HG02642 (cell line): ENCODE measurements around the gene ADGRA3.

ENCODE experiments used
- ATAC-seq: cut with Tn5 transposase; IDR thresholded peaks from one replicate; pipeline ENCODE4 v1.9.1; 2021; ENCODE audit warnings: mild to moderate bottlenecking; ENCODE audit not compliant: unreplicated experiment, poor library complexity

Gene ADGRA3

GRCh38 chr4:22456291-22456690 is 59.6 kb downstream of the ADGRA3 start:
- ATAC-seq = no peak

GRCh38 chr4:22454955-22455354 is 60.9 kb downstream of the ADGRA3 start:
- no peak for ATAC-seq

GRCh38 chr4:22454216-22454838 is 61.5 kb downstream of the ADGRA3 start:
- ATAC-seq = no peak

DNA sequence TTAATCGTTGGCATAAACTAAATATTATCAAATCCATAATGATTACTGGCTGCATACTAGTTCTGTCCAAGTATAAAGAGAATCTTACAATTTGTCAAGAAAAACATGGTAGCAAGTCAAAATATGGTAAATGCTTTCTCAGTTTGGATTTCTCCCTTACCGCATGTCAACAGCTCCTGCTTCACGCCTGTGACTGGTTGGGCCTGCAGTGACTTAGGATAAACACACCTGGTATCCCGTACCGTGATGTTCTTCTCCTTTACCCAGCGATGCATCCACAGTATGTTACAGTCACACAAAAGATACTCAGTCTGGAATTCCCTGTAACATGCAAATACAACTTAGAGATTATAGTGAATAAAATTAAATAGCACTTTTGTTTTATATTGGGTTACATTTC is 71.1 kb downstream of the ADGRA3 start:
- ATAC-seq = no peak

DNA sequence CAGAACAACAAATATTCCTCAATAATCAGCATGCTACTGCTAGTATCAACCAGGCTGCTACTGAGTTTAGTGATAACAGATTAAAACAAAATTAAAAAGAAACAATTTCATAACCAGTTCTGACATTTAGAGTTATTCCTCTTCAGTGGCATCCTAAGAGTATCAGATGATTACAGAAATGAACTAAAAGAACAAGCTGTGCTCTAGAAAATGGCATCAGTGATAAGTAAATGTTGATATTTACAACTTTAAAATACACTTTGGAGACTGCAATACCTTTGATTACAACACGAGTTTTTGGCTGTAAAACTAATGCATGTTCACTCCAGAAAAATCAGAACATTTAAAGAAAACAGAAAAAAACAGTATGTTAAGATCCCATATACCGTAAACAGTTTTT is 72.9 kb downstream of the ADGRA3 start:
- no peak for ATAC-seq

DNA sequence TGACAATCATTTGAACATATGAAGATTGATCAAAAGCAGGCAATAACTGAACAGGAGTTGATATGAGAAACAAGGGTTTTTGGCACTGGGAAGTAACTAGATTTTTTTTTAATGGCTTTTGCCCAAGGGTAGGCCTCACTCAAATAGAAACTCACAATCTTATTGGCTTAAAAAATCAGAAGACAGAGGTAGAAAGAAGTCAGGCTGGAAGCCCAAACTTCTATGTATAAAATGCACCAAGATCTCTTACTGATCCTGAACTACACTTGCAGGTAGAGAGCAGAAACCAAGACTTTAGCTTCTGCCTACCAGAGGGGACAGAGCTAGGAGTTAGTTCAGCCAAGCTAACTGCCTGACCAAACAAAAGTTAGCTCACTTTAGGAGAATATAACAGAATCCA is 74.9 kb downstream of the ADGRA3 start:
- no peak for ATAC-seq

DNA sequence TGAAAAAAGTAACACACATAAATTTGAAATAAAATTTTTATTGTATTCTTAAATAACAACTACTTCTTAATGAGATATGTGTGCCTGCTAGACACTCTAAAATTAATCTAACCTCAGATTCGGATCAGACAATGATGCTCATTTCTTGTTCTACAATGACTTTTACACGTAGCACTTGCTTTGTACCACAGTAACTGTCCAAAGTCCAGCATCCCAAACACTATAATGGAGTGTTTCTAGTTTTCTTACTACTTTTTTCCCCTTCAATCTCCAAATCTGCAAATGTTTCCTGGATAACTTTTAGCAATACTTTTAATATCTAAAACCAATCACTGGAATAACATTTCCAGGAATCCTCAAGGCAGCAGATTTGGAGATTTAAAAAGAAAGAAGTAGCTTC is 75.9 kb downstream of the ADGRA3 start:
- ATAC-seq = no peak

DNA sequence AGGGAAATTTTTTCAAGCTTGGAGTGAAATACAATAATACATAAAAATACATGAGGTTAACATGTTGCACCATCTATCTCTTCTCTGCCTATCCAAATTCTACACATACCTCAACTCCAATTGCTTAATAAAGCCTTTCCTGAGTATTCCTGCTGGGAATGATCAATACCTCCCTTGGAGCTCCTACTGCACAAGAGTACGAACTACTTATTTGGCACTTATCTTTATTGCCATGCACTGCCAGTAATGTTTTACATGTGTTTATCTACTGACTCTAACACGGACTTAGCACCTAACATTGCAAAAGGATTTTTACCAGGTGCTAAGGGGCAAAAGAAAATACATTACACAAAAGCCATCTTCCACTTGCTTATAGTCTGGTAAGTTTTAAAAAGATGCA is 80.2 kb downstream of the ADGRA3 start:
- ATAC-seq = no peak

- ATAC-seq = no peak
Observed at GRCh38 chr4:22434895-22435294, 81.0 kb downstream of the ADGRA3 start.

DNA sequence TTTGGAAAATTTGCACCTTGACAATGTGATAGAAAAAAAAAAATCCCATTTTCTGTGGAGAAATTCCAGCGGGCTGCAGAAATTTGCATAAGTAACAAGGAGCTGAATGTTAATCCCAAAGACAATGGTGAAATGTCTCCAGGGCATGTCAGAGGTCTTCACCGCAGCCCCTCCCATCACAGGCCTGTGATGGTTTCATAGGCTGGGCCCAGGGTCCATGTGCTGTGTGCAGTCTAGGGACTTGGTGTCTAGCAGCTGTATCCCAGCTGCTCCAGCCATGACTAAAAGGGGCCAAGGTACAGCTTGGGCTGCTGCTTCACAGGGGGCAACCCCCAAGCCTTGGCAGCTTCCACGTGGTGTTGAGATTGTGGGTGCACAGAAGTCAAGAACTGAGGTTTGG is 85.2 kb downstream of the ADGRA3 start:
- ATAC-seq = no peak

GRCh38 chr4:22428441-22428840 is 87.4 kb downstream of the ADGRA3 start:
- no peak for ATAC-seq

DNA sequence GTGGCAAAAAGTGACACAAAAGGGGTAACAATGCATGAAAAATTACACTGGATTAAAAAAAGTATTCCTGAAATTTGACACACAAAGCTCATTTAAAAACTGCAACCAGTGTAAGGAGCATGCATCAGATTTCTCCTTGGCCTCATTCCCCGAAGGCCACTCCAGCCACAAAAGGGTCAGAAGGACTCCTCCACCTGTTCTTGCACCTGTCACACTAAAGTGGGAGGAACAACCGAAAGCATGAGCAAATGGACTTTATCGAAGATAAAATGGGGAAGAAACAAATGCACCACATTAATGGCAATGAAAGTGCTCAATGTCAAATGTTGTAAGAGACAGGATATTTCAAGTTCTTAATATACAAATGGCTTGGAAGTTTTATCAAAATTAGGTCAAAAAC is 88.2 kb downstream of the ADGRA3 start:
- ATAC-seq = no peak

GRCh38 chr4:22420291-22420690 is 95.6 kb downstream of the ADGRA3 start:
- ATAC-seq = no peak

GRCh38 chr4:22417408-22417807 is 98.5 kb downstream of the ADGRA3 start:
- no peak for ATAC-seq

- no peak for ATAC-seq
Observed at GRCh38 chr4:22416403-22416802, 99.5 kb downstream of the ADGRA3 start.

DNA sequence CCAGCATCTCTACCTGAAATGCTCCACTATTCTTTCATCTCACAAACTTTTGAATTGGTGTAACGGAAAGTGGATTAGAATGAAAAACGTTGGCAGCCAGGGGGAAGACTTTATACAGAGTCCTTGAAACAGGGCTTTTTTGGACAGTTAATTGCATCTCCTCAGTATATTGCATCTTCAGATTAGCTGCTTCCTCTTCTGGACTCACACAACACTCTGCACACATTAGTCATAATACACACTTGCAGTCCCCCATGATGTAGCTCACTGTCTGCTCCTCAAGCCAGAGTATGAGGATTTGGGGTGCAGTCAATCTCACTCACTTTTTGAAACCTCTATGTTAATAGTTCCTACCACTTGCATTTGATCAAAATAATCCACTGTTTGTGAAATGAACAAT is 101.0 kb downstream of the ADGRA3 start:
- no peak for ATAC-seq

DNA sequence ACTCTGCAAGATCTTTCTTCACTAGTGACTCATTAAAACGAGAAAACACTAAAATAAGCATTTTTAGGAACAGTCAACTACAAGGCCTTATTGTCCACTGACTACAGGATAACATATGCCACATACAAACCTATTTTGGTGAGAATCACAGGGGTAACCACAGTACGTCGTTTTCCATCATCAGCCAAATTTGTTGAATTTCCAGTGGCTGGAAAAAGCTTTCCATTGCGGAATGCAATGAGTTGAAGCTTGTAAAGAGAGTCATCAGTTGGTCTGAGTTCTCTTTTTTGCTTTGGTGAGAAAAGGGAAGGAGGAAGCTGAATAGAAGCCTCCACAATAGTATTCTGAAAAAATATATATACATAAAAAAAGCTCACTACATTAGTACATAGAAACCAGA is 102.4 kb downstream of the ADGRA3 start:
- ATAC-seq = no peak

GRCh38 chr4:22412013-22412412 is 103.9 kb downstream of the ADGRA3 start:
- ATAC-seq = no peak

- ATAC-seq = no peak
Observed at GRCh38 chr4:22410645-22411247, 105.1 kb downstream of the ADGRA3 start.

- no peak for ATAC-seq
Observed at GRCh38 chr4:22408474-22408873, 107.4 kb downstream of the ADGRA3 start.

- ATAC-seq = no peak
Observed at GRCh38 chr4:22407361-22407760, 108.5 kb downstream of the ADGRA3 start.

DNA sequence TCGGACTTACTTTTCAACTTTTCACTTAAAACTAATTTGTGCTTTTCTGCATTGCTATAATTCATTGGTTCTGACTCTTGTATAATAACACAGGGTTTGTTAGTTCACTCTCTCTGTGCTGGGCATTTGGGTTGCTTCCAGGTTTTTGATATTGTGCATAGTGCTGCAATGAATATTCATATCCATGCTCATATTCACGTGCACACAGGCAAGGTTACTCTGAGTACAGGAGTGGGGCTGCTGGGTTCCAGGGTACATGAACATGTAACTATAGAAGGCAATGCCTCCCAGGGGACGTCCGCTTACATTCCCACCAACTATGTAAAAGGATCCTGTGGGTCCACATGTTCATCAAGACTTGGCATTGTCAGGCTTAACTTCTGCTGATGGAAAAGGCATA is 117.2 kb downstream of the ADGRA3 start:
- ATAC-seq = no peak
